Activated T-helper 1 cell treated with anti-CD3 and anti-CD28 coated beads, Interleukin-12 subunit alpha, Interleukin-12 subunit beta, Interleukin-2, Interleukin-4 antibody, amounts not matched to agents 30 ng/mL and 10 ng/mL and 1 ng/mL, durations not matched to agents 14 hours and 24 hours and 36 hours (primary cell): ENCODE measurements around the gene ZNF655. TPM values are rescaled to one million over a fixed set of nuclear protein-coding genes. Genes with fewer than 3 reads are reported as not detected.
"Not testable (repeated sequence)": the region's sequence is repeated elsewhere in the genome, so short reads cannot be mapped to it uniquely, and the experiment has no call there.

ENCODE experiments used
- DNase-seq: peaks from one replicate; pipeline ENCODE4 v3.0.0; 2021; ENCODE audit warnings: low spot score
- H3K27ac Mint-ChIP-seq: one replicate; pipeline ENCODE4 v1.8.0; 2021; ENCODE audit warnings: mild to moderate bottlenecking, mixed read lengths
- H3K27me3 Mint-ChIP-seq: one replicate; pipeline ENCODE4 v1.8.0; 2022; ENCODE audit warnings: mild to moderate bottlenecking, moderate library complexity, mixed read lengths; ENCODE audit not compliant: insufficient read depth
- H3K36me3 Mint-ChIP-seq: one replicate; pipeline ENCODE4 v1.8.0; 2021; ENCODE audit warnings: low read depth, mixed read lengths
- H3K4me1 Mint-ChIP-seq: one replicate; pipeline ENCODE4 v1.8.0; 2021; ENCODE audit warnings: low read depth, mixed read lengths
- H3K4me3 Mint-ChIP-seq: one replicate; pipeline ENCODE4 v1.8.0; 2021; ENCODE audit warnings: mild to moderate bottlenecking, moderate library complexity, mixed read lengths
- H3K9me3 Mint-ChIP-seq: one replicate; pipeline ENCODE4 v1.8.0; 2021; ENCODE audit warnings: mixed read lengths
- intact Hi-C: fragments of 100-400 bp; cut with micrococcal nuclease; formaldehyde crosslinking; loops from one replicate; pipeline ENCODE4 v1.15.1; 2024
- total RNA-seq: library from RNA; stranded (reverse); gene quantifications from 2 replicates; pipeline ENCODE4 v1.2.3, GENCODE V29; 2022

ZNF655 gene, protein sequence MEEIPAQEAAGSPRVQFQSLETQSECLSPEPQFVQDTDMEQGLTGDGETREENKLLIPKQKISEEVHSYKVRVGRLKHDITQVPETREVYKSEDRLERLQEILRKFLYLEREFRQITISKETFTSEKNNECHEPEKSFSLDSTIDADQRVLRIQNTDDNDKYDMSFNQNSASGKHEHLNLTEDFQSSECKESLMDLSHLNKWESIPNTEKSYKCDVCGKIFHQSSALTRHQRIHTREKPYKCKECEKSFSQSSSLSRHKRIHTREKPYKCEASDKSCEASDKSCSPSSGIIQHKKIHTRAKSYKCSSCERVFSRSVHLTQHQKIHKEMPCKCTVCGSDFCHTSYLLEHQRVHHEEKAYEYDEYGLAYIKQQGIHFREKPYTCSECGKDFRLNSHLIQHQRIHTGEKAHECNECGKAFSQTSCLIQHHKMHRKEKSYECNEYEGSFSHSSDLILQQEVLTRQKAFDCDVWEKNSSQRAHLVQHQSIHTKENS
- total RNA-seq: 77.9 and 79.9 TPM in 2 replicates

DNA sequence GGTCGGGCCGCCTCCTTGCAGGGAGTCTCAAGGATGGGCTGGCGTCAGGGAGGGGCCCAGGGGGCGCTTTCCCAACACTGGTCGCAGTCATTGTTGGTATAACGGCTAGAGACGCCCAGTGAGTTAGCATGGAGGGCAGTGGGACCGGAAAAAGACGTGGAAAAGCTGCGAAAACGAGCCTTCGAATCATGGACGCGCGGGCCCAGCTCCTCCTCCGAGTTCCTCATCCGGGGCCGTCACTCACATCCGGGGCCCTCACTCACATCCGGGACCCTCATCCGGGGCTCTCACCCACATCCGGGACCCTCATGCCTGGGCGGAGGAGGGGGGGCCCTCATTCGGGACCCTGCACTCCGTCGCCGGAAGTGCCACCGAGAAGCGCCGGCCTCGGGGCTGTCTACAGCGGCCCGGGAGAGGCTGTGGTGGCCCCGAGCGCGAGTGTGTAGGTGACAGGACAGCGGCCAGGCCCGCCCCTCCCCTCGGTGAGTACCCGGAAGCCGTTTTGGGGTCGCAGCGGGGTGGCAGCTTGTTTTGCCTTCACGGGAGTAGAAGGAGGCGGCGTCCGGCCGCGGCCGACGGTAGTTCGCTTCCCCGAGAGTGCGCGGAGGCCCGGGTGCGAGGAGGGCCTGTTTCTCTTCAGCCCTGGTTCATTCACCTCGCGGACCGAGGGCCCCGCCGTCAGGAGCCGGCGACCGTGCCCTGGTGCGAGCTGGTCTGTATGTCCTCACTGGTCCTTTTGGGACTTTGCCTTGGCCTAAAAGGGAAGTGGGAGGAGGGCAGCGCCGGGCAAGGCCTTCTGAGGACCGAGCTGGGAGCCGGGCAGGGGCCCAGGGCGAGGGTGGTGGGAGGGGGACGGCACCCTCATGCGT, at the start of gene ZNF655:
ZNF655 (plus strand) TSS at position 337 of the 869 bp plus-strand sequence. CDS start 1,918 bp downstream, outside the sequence.
- peak within 1 kb of the TSS; percentile 100 for H3K4me3 Mint-ChIP-seq
- H3K9me3 Mint-ChIP-seq: no peaks in the 10 kb centered on the region
- intact Hi-C loops: loop anchor here (1.0 to 10.0 kb wide), 11 partner anchors 54 to 522 kb away; partner anchors contain the start of genes ATP5MF, BUD31, PDAP1 and TRIM4
- no peaks in the 10 kb centered on the region for H3K27me3 Mint-ChIP-seq
- DNase-seq: peak; percentile 89
- H3K27ac Mint-ChIP-seq: peak within 1 kb of the TSS; percentile 98
- peaks cover 48% of the 10 kb centered on the region for H3K4me1 Mint-ChIP-seq
- peaks cover 36% of the 10 kb centered on the region for H3K36me3 Mint-ChIP-seq

DNA sequence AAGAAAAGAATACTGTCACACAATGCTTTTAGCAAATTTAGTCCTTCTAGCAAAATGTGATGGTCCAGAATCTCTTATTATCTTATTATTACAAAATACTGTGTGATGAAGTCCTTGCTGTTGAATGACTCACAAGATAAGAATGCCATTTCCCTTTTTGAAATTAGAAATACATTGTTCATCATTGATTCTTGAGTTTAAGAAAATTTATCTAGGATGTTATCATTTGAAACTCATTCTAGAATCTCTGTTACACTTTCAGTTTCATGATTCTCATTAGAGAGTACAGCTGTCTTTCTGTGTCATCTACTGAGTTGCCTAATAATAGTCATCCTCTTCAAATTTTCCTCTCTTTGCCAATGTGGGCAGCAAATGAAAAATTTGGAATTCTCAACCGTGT, 44.4 kb upstream of the ZNF655 start:
- no peak overlapping the region for H3K4me3 Mint-ChIP-seq
- H3K27me3 Mint-ChIP-seq: no peaks in the 10 kb centered on the region
- no peaks in the 10 kb centered on the region for H3K9me3 Mint-ChIP-seq
- intact Hi-C loops: no loop called here
- DNase-seq: no peak
- H3K4me1 Mint-ChIP-seq: peaks cover 11% of the 10 kb centered on the region
- no peak overlapping the region for H3K27ac Mint-ChIP-seq
- H3K36me3 Mint-ChIP-seq: peaks cover 32% of the 10 kb centered on the region

DNA sequence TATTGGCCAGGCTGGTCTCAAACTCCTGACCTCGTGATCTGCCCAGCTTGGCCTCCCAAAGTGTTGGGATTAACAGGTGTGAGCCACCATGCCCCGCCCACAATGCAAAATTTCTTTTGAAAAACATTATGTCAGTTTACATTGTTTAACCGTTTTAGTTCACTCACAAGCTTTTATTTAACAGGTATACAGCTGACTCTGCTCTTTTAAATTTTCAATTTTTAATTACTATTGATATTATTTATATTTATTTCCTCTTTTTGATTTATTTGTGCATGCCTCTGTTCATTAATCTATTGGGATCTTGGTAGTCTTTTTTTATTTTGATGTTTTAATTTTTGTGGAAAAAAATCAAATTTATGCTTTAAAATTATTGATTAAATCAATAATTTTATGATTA, 37.0 kb upstream of the ZNF655 start:
- Mint-ChIP-seq H3K27me3 (no peaks in the 10 kb centered on the region), H3K4me3 (no peak overlapping the region), H3K36me3 (peaks cover 49% of the 10 kb centered on the region), H3K27ac (no peak overlapping the region), H3K4me1 (peaks cover 5% of the 10 kb centered on the region), H3K9me3 (peaks cover 10% of the 10 kb centered on the region)
- DNase-seq: no peak
- intact Hi-C loops: no loop called here

DNA sequence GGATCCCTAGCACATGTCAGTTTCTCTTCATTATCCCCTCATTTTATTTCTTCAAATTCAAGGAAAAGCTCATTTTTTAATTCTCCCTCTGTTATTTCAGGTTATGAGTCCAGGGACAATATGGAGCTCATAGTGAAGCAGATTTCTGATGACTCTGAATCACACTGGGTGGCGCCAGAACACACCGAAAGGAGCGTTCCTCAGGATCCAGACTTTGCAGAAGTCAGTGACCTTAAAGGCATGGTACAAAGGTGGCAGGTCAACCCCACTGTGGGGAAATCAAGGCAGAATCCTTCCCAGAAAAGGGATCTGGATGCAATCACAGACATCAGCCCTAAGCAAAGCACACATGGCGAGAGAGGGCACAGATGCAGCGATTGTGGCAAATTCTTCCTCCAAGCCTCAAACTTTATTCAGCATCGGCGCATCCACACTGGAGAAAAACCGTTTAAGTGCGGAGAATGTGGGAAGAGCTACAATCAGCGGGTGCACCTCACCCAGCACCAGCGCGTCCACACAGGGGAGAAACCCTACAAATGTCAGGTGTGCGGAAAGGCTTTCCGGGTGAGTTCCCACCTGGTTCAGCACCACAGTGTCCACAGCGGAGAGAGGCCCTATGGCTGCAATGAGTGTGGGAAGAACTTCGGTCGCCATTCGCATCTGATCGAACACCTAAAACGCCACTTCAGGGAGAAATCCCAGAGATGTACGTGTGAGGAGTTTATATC, 32.6 kb upstream of the ZNF655 start:
- Mint-ChIP-seq H3K4me1 (peaks cover 5% of the 10 kb centered on the region), H3K4me3 (no peak overlapping the region), H3K27me3 (no peaks in the 10 kb centered on the region), H3K36me3 (peaks cover 66% of the 10 kb centered on the region), H3K27ac (no peak overlapping the region), H3K9me3 (peaks cover 35% of the 10 kb centered on the region)
- no peak for DNase-seq
- intact Hi-C loops: no loop called here

DNA sequence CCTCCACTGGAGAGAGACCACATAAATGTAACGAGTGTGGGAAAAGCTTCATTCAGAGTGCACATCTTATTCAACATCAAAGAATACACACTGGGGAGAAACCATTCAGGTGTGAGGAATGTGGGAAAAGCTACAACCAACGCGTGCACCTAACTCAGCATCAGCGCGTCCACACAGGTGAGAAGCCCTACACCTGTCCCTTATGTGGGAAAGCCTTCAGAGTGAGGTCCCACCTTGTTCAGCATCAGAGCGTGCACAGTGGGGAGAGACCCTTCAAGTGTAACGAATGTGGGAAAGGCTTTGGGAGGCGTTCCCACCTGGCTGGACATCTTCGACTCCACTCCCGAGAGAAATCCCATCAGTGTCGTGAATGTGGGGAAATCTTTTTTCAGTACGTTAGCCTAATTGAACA, 27.1 kb upstream of the ZNF655 start:
- H3K9me3 Mint-ChIP-seq: peaks cover 60% of the 10 kb centered on the region
- no peaks in the 10 kb centered on the region for H3K27me3 Mint-ChIP-seq
- no peaks in the 10 kb centered on the region for H3K4me1 Mint-ChIP-seq
- no peak overlapping the region for H3K4me3 Mint-ChIP-seq
- H3K27ac Mint-ChIP-seq: no peak overlapping the region
- intact Hi-C loops: no loop called here
- no peak for DNase-seq
- H3K36me3 Mint-ChIP-seq: peaks cover 69% of the 10 kb centered on the region

DNA sequence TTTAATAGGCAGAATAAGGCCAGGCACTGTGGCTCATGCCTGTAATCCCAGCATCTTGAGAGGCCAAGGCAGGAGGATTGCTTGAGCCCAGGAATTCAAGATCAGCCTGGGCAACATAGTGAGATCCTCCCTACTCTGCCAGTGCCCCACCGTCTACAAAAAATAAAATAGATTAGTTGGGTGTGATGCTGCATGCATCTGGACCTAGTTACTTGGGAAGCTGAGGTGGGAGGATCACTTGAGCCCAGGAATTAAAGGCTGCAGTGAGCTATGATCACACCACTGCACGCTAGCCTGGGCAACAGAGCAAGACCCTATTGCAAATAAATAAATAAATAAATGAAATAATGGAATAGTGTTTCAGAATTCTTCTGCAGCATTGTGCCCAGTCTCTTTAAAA, 22.8 kb upstream of the ZNF655 start:
- DNase-seq: no peak
- Mint-ChIP-seq H3K4me1 (no peaks in the 10 kb centered on the region), H3K36me3 (peaks cover 30% of the 10 kb centered on the region), H3K27ac (no peak overlapping the region), H3K27me3 (no peaks in the 10 kb centered on the region), H3K9me3 (peaks cover 62% of the 10 kb centered on the region), H3K4me3 (no peak overlapping the region)
- intact Hi-C loops: no loop called here

DNA sequence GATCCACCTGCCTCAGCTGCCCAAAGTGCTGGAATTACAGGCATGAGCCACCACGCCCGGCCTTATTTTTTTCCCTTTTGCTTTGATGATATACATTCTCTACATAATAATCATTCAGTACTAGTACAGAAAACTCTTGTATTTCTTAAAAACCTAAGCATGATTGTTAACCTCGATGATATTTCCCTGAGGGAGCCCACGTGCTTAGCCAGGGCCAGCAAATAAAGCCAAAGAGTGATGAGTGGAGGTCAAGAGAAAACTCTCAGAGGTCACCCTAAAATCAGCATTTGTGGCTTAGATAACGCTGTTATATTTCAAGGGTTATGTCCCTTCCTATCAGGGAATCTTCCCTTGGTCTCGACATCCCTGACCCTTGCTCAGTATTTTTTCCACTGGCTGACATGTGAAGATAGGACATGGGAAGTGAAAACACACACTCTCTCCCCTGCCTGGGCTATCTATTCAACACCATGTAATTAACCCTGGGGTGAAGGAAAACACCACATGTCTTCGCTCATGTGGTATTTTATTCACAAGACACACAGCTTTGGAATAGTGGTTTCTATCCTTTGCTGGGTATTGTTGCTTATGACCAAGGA, 19.1 kb upstream of the ZNF655 start:
- intact Hi-C loops: no loop called here
- Mint-ChIP-seq H3K4me3 (no peak overlapping the region), H3K4me1 (no peaks in the 10 kb centered on the region), H3K27me3 (no peaks in the 10 kb centered on the region), H3K9me3 (peaks cover 57% of the 10 kb centered on the region), H3K36me3 (peaks cover 6% of the 10 kb centered on the region), H3K27ac (no peak overlapping the region)
- DNase-seq: no peak

DNA sequence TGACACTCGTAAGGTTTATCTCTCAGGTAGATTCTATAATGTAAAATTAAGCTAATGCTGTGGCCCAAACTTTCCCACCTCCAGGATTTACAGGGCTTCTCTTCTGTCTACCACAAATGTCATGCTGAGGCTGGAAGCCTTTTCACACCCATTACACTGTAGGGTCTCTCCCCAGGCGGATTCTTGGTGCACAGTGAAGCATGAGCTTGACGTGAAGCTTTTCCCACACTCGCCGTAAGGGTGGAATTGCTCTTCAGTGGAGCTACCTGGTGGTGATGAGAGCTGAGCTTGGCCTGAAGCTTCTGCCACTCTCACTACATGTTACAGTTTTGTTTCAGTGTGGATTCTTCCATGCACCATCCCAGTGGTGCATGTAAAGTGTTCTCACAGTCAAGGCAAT, 17.9 kb upstream of the ZNF655 start:
- H3K36me3 Mint-ChIP-seq: peaks cover 6% of the 10 kb centered on the region
- no peak for DNase-seq
- H3K9me3 Mint-ChIP-seq: peaks cover 57% of the 10 kb centered on the region
- no peaks in the 10 kb centered on the region for H3K4me1 Mint-ChIP-seq
- no peak overlapping the region for H3K27ac Mint-ChIP-seq
- H3K4me3 Mint-ChIP-seq: no peak overlapping the region
- intact Hi-C loops: no loop called here
- H3K27me3 Mint-ChIP-seq: no peaks in the 10 kb centered on the region

DNA sequence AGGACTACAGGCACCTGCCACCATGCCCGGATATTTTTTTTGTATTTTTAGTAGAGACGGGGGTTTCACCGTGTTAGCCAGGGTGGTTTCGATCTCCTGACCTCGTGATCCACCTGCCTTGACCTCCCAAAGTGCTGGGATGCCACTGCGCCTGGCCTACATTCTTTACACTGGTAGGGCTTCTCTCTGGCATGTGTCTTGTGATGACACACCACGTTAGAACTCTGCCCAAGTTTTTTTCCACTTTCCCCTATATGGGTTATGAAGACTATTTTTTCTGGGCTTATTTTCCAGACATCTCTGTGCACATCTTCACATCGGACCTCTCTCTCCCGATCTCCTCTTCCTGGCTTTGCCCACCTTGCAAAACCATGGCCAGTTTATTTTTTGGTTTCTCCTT, 17.2 kb upstream of the ZNF655 start:
- Mint-ChIP-seq H3K4me3 (no peak overlapping the region), H3K27ac (no peak overlapping the region), H3K9me3 (peaks cover 57% of the 10 kb centered on the region), H3K36me3 (peaks cover 6% of the 10 kb centered on the region), H3K4me1 (no peaks in the 10 kb centered on the region), H3K27me3 (no peaks in the 10 kb centered on the region)
- intact Hi-C loops: no loop called here
- DNase-seq: no peak

DNA sequence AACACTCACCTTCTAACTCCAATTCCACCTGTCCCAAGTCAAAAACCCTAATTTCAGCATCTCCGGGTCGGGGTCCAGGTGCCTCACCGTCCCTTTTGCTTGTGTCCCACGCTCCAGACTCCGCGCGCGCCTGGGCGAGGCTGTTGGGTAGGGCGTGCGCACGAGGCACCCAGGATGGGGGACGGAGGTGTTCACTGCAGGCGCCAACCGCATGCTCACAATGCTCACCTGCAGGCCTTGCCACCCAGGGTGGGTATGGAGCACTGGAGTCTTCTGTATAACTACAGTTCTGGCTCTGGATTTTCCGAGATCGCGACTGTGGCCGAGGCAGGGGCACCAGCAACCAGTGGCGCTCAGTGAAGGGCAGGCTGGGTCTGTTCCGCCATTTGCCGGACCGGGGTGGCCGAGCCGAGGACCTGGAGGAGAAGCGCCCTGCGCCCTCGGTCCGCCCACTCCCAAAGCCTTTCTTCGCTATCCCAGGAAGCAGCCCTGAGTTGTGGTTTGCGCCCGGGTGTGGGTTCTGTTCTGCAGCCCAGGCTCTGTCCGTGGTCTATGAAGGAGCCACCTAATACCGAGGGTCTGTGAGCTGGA, 15.3 kb upstream of the ZNF655 start:
- H3K4me1 Mint-ChIP-seq: no peaks in the 10 kb centered on the region
- peaks cover 53% of the 10 kb centered on the region for H3K9me3 Mint-ChIP-seq
- H3K36me3 Mint-ChIP-seq: peaks cover 7% of the 10 kb centered on the region
- no peak overlapping the region for H3K27ac Mint-ChIP-seq
- no peaks in the 10 kb centered on the region for H3K27me3 Mint-ChIP-seq
- intact Hi-C loops: no loop called here
- no peak overlapping the region for H3K4me3 Mint-ChIP-seq
- no peak for DNase-seq

DNA sequence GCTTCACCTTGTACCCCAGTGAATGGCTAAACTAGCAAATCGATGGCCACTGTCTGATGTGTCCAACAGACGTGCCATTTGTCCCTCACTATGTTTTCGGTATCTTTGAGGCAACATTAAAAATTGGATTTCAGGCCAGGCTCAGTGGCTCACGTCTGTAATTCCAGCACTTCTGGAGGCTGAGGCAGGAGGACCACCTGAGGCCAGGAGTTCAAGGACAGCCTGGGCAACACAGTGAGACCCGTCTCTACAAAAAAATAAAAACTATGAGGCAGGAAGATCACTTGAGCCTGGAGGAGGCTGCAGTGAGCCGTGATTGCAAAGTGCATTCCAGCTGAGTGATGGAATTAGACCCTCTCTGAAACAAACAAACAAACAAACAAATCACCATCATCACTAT, 14.5 kb upstream of the ZNF655 start:
- no peak for DNase-seq
- H3K4me1 Mint-ChIP-seq: no peaks in the 10 kb centered on the region
- H3K36me3 Mint-ChIP-seq: peaks cover 11% of the 10 kb centered on the region
- peaks cover 50% of the 10 kb centered on the region for H3K9me3 Mint-ChIP-seq
- H3K4me3 Mint-ChIP-seq: no peak overlapping the region
- intact Hi-C loops: no loop called here
- H3K27me3 Mint-ChIP-seq: no peaks in the 10 kb centered on the region
- no peak overlapping the region for H3K27ac Mint-ChIP-seq

DNA sequence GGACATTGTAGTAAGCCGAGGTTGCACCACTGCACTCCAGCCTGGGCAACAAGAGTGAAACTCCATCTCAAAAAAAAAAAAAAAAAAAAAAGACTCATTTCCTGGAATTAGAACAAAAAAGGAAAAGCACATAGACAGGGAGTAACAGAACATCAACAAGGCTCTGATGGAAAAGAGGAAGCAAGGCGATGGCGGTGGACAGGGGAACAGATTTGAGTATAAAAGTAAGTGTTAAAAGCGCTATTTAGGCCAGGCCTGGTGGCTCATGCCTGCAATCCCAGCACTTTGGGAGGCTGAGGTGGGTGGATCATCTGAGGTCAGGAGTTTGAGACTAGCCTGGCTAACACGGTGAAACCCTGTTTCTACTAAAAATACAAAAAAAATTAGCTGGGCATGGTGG, 13.1 kb upstream of the ZNF655 start:
- H3K27ac Mint-ChIP-seq, intact Hi-C loops, H3K4me1 Mint-ChIP-seq, H3K4me3 Mint-ChIP-seq, DNase-seq, H3K27me3 Mint-ChIP-seq: not testable (repeated sequence)
- peaks cover 17% of the 10 kb centered on the region for H3K36me3 Mint-ChIP-seq
- H3K9me3 Mint-ChIP-seq: peaks cover 56% of the 10 kb centered on the region
